K562 (cell line): Measurements from ENCODE around the gene SLC17A2. TPM values are rescaled to one million over a fixed set of nuclear protein-coding genes. Genes with fewer than 3 reads are reported as not detected.

Experiments used
- ATAC-seq: fragments of 200-7000 bp; cut with Tn5 transposase; 3 replicates; pipeline ENCODE4 v1.9.1; 2020; ENCODE audit warnings: moderate library complexity
- BruUV-seq: library from RNA; stranded (reverse); fragments of 400-500 nt; replicated peaks from 2 replicates; lab custom pipeline; 2021; lab: Mats Ljungman, UMichigan
- CTCF ChIA-PET: fragments of 300-600 bp; formaldehyde crosslinking; extraction: SDS; loops from one replicate; lab custom pipeline; 2021; ENCODE audit warnings: low intra/inter-chr PET ratio; lab: Yijun Ruan, JAX
- POLR2A ChIA-PET: fragments of 300-600, 350-650 bp; sonication (Branson Sonifier 250); formaldehyde crosslinking; extraction: SDS; loops from one replicate; lab custom pipeline; 2021; ENCODE audit warnings: antibody characterized with exemption, inconsistent platforms; lab: Yijun Ruan, JAX
- DNase-seq, 4 experiments: peaks; one replicate each; pipeline versions ENCODE4 v3.0.0 to v3.0.0-alpha.2; 2011 to 2018; ENCODE audit warnings: low spot score in 3 of 4, mixed read lengths in 3 of 4; ENCODE audit errors: extremely low read depth in 1 of 4
- FAIRE-seq: peaks from 2 replicates; lab custom pipeline; 2011; peaks lifted over from hg19 to GRCh38; lab: Jason Lieb, UNC
- H2AFZ ChIP-seq: 2 replicates; pipeline ENCODE4 v1.6.0; 2011; ENCODE audit warnings: low read depth, low read length, control low read depth, inconsistent platforms
- H3K27ac ChIP-seq: fragments of 200-600 bp; 3 replicates; pipeline ENCODE4 v1.8.0; 2011; ENCODE audit warnings: low read depth, mild to moderate bottlenecking, control low read depth, inconsistent platforms, low read length, moderate library complexity, mixed read lengths; ENCODE audit errors: extremely low read depth
- H3K27me3 ChIP-seq, 2 experiments: fragments of 300-600 bp in 1 of 2; 2 replicates in 1 of 2; 3 replicates in 1 of 2; pipeline versions ENCODE4 v1.6.0 to v1.8.0; 2011; ENCODE audit warnings: inconsistent platforms in 2 of 2, low read length in 2 of 2, mild to moderate bottlenecking in 1 of 2, mixed read lengths in 1 of 2, moderate library complexity in 1 of 2; ENCODE audit not compliant: control insufficient read depth in 2 of 2, insufficient read depth in 2 of 2
- H3K36me3 ChIP-seq: fragments of 300-600 bp; 3 replicates; pipeline ENCODE4 v1.8.0; 2011; ENCODE audit warnings: mild to moderate bottlenecking, low read length, inconsistent platforms; ENCODE audit not compliant: control insufficient read depth, insufficient read depth
- H3K4me1 ChIP-seq, 2 experiments: fragments of 200-600 bp in 1 of 2; replicated peaks in 1 of 2; 2 replicates in 1 of 2; 3 replicates in 1 of 2; pipeline versions ENCODE4 v1.5.1 to v1.8.0; 2011; ENCODE audit warnings: inconsistent platforms in 2 of 2, low read length in 2 of 2, mild to moderate bottlenecking in 1 of 2, mixed read lengths in 1 of 2, moderate library complexity in 1 of 2; ENCODE audit not compliant: control insufficient read depth in 2 of 2, insufficient read depth in 2 of 2
- H3K4me2 ChIP-seq: 2 replicates; pipeline ENCODE4 v1.6.1; 2011; ENCODE audit warnings: low read length, control low read depth, inconsistent platforms, mixed read lengths; ENCODE audit not compliant: insufficient read depth
- H3K4me3 ChIP-seq: fragments of 200-600 bp; sonication (generic), shearing (Covaris generic); 2 replicates; pipeline ENCODE4 v1.5.1; 2016; ENCODE audit warnings: control low read depth, inconsistent platforms
- H3K79me2 ChIP-seq: fragments of 200-600 bp; 3 replicates; pipeline ENCODE4 v1.8.0; 2011; ENCODE audit warnings: low read length, inconsistent platforms; ENCODE audit not compliant: control insufficient read depth, insufficient read depth
- H3K9ac ChIP-seq, 2 experiments: 2 replicates each; pipeline versions ENCODE4 v1.6.0 to v1.6.1; 2011; ENCODE audit warnings: low read depth in 2 of 2, low read length in 2 of 2, control low read depth in 1 of 2, inconsistent platforms in 1 of 2, mild to moderate bottlenecking in 1 of 2, mixed read lengths in 1 of 2; ENCODE audit not compliant: insufficient read depth in 1 of 2
- H3K9me1 ChIP-seq: one replicate; pipeline ENCODE4 v1.6.0; 2011; ENCODE audit warnings: inconsistent platforms, mild to moderate bottlenecking, low read length, moderate library complexity; ENCODE audit not compliant: control insufficient read depth, insufficient read depth
- H3K9me3 ChIP-seq: replicated peaks from 2 replicates; pipeline ENCODE4 v1.5.1; 2011; ENCODE audit warnings: low read depth, low read length, inconsistent platforms; ENCODE audit not compliant: control insufficient read depth, insufficient read depth
- H4K20me1 ChIP-seq: replicated peaks from 2 replicates; pipeline ENCODE4 v1.6.1; 2011; ENCODE audit warnings: low read length, inconsistent platforms, mixed read lengths; ENCODE audit not compliant: control insufficient read depth, insufficient read depth
- CTBP1 ChIP-seq: fragments of 450-650 bp; IDR thresholded peaks from 2 replicates; pipeline ENCODE4 v1.6.1; 2016; ENCODE audit warnings: borderline replicate concordance
- CTCF ChIP-seq, 3 experiments: IDR thresholded peaks in 2 of 3; conservative IDR thresholded peaks in 1 of 3; 2 replicates each; pipeline ENCODE4 v1.5.1; 2011 to 2012; ENCODE audit warnings: low read length in 3 of 3, mild to moderate bottlenecking in 3 of 3, control low read depth in 2 of 3, improper control_type of control experiment in 1 of 3, inconsistent platforms in 1 of 3, low read depth in 1 of 3, mixed read lengths in 1 of 3, moderate library complexity in 1 of 3; ENCODE audit not compliant: insufficient read depth in 2 of 3
- CUX1 ChIP-seq: fragments of 200-800 bp; sonication (Bioruptor generic); IDR thresholded peaks from 2 replicates; pipeline ENCODE4 v1.6.1; 2016; ENCODE audit warnings: missing genetic modification characterization, missing compliant biosample characterization
- FOXJ2 ChIP-seq: fragments of 200-800 bp; sonication (Bioruptor generic); IDR thresholded peaks from 2 replicates; pipeline ENCODE4 v1.6.1; 2016; ENCODE audit warnings: missing genetic modification characterization, missing compliant biosample characterization
- RAD21 ChIP-seq, 2 experiments: fragments of 250-450 bp in 1 of 2; fragments of 450-650 bp in 1 of 2; sonication (Bioruptor Pico) in 1 of 2; formaldehyde crosslinking in 1 of 2; IDR thresholded peaks in 1 of 2; conservative IDR thresholded peaks in 1 of 2; 2 replicates each; pipeline versions ENCODE4 v1.4.0 to v1.8.0; 2020 to 2022; ENCODE audit warnings: mild to moderate bottlenecking in 2 of 2, moderate library complexity in 1 of 2
- ZNF512 ChIP-seq: IDR thresholded peaks from 2 replicates; pipeline ENCODE4 v1.6.1; 2016; ENCODE audit warnings: missing genetic modification characterization, missing compliant biosample characterization
- WGBS: fragments of 100-300 bp; shearing (Covaris generic); methylation state at CpG from one replicate; pipeline ENCODE4 v1.1.6; 2016; ENCODE audit warnings: low coverage, mixed read lengths; ENCODE audit not compliant: insufficient coverage; ENCODE audit errors: missing lambda C conversion rate; 5-methylcytosine and 5-hydroxymethylcytosine counted together
- in situ Hi-C: fragments of 300-500 bp; cut with MboI; formaldehyde crosslinking; loops from 4 replicates; pipeline ENCODE4 v1.15.0; 2018; ENCODE audit warnings: inconsistent platforms, mixed read lengths
- intact Hi-C: fragments of 100-400 bp; cut with micrococcal nuclease; formaldehyde crosslinking; loops from 2 replicates; pipeline ENCODE4 v1.14.2; 2022
- polyA plus RNA-seq, 8 experiments: library from polyadenylated mRNA; depleted of rRNA in 4 of 8; stranded (reverse) in 5 of 8; unstranded in 3 of 8; fragments of >200 nt; fragmentation: Nextera tagmentation in 2 of 8; fragmentation: Illumina TruSeq in 1 of 8; extraction: Ambion mirVana in 2 of 8; extraction: Trizol in 1 of 8; gene quantifications; 2 replicates each; pipeline versions ENCODE4 v1.2.1 to v1.2.3, GENCODE V29; 2011 to 2014; ENCODE audit warnings: inconsistent platforms in 1 of 8, missing spikeins in 1 of 8
- total RNA-seq, 7 experiments: library from RNA; depleted of rRNA in 6 of 7; stranded (reverse); fragments of >200 nt in 6 of 7; fragmentation: Illumina TruSeq in 2 of 7; extraction: Trizol in 2 of 7; gene quantifications; 2 replicates each; pipeline versions ENCODE4 v1.2.1 to v1.2.3, GENCODE V29; 2011 to 2021; ENCODE audit warnings: low replicate concordance in 1 of 7

The SLC17A2 gene
- total and polyA plus RNA-seq, 9 of the 15 experiments (the other 6 are each of a cell fraction or from before 2014, with no cell fraction given), result not detected

GRCh38 chr6:25883536-25883935, 47.0 kb downstream of the SLC17A2 start (continued):
- TF ChIP-seq ZNF512 (tag) (no peak), CUX1 (no peak)

GRCh38 chr6:25882051-25882496, 48.4 kb downstream of the SLC17A2 start:
- Histone ChIP-seq H3K4me3 (no peak overlapping the region), H3K27ac (no peak overlapping the region), H3K36me3 (no peaks in the 10 kb centered on the region), H3K4me1 (peaks cover 0 to 5% of the 10 kb centered on the region in 2 experiments; a peak in 1 of 5 replicates), H3K27me3 (no peaks in the 10 kb centered on the region)
- POLR2A ChIA-PET, result no interaction called here
- 64% methylated on average over 28 of the region's 28 CpGs for WGBS
- intact Hi-C loops, result no loop called here
- TF ChIP-seq CTBP1, result peak; percentile 30; the same call in 1 of the 2 replicates
- peak in 2 of 3 experiments; percentile 24 to 30; a peak in 3 of 6 replicates for TF ChIP-seq CTCF (IDR thresholded peaks at IDR 0.05 in 2 of 3, conservative IDR thresholded peaks at IDR 0.05 in 1 of 3; ENCODE audit: insufficient read depth in 2 of 3, low read depth in 1 of 3, low read length in 3 of 3)
- peak; percentile 13 to 39; a peak in 2 of 4 replicates for TF ChIP-seq RAD21 (CRISPR knock-in tag; conservative IDR thresholded peaks at IDR 0.05 in 1 of 2, IDR thresholded peaks at IDR 0.05 in 1 of 2)
- TF ChIP-seq FOXJ2, result no peak
- TF ChIP-seq, all 486 proteins: peak for 3
- no peaks in the 10 kb centered on the region for H3K9me1 ChIP-seq
- ATAC-seq (peak; percentile 61), DNase-seq (no peak), FAIRE-seq (no peak)
- H3K9me3 ChIP-seq, result no peaks in the 10 kb centered on the region
- H2AFZ ChIP-seq, result peak overlapping the region; percentile 35; the same call in 1 of the 2 replicates
- H3K9ac ChIP-seq, result peak overlapping the region in 1 of 2 experiments; percentile 21; a peak in 1 of 4 replicates
- no peaks in the 10 kb centered on the region for H4K20me1 ChIP-seq
- H3K79me2 ChIP-seq, result no peaks in the 10 kb centered on the region
- H3K4me2 ChIP-seq, result no peak overlapping the region; the same call in 1 of the 2 replicates
- in situ Hi-C loops, result no loop called here
- CTCF ChIA-PET, result no interaction called here
- no TSS peak for BruUV-seq
